Ishikawa (cell line): ENCODE data around the gene SULT6B1.

Experiments
- MAX ChIP-seq: IDR thresholded peaks from 2 replicates; pipeline ENCODE4 v1.6.1; 2012
- REST ChIP-seq: IDR thresholded peaks from 2 replicates; pipeline ENCODE4 v1.6.1; 2012; ENCODE audit warnings: low read depth, mild to moderate bottlenecking
- YY1 ChIP-seq: IDR thresholded peaks from 2 replicates; pipeline ENCODE4 v1.6.1; 2012; ENCODE audit warnings: low read depth

- no peak for TF ChIP-seq REST
- TF ChIP-seq YY1: no peak
- no peak for TF ChIP-seq MAX
Measured at GRCh38 chr2:37164757-37165156, 23.7 kb downstream of the SULT6B1 start.
